Measurements from ENCODE around the gene MRPL48. TPM values are rescaled to one million over a fixed set of nuclear protein-coding genes. Genes with fewer than 3 reads are reported as not detected.

MRPL48 gene
- total and polyA plus RNA-seq, 12 donors: 25.1 to 44.4 (median 32.7) TPM

- ATAC-seq (no peak), DNase-seq (no peak)
- Histone ChIP-seq H3K27me3 (no peaks in the 10 kb centered on the region), H3K36me3 (peaks cover 0 to 7% (median 0%) of the 10 kb centered on the region in 9 donors), H3K4me3 (peak overlapping the region in 6 of 10 donors; percentile 6 to 99 (median 97)), H3K9me3 (no peaks in the 10 kb centered on the region), H3K27ac (no peak overlapping the region), H3K4me1 (peaks cover 3 to 50% (median 31%) of the 10 kb centered on the region in 9 donors)
- TF ChIP-seq CTCF (IDR thresholded peaks at IDR 0.05): no peak
- intact Hi-C loops (cut with DNase I): no loop called here
- WGBS, 2 donors: 60 to 71% methylated on average over 1 of the region's 1 CpG
These were observed 29.2 kb upstream of the MRPL48 start for GRCh38 chr11:73758451-73758850.

DNA sequence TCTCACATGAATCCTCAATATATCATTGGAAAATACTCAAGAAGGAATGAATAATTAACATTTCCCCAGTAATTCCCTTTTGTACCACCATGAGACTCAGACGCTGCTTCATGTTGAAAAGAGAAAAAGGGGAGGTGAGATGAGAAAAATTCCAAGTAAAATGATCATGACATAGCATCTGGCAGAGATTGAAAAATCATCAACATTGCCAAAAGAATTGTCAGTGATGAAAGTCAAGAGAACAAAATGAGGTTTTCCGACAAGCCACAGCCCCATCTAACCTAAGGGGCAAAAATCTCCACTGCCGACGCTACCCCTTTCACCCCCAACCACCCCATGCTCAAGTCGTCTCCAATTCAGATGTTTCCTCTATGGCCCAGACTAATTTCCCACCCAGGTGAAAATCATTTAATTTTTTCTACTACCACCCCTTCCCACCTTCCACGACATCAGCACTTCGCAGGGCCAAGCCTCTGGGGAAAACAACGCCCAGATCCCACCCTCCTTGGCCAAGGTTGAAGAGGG, 28.0 kb upstream of the MRPL48 start:
- ATAC-seq (no peak), DNase-seq (no peak)
- Histone ChIP-seq H3K27ac (peak overlapping the region; percentile 95 to 99 (median 98)), H3K4me3 (peak overlapping the region; percentile 87 to 99 (median 97)), H3K9me3 (no peaks in the 10 kb centered on the region), H3K27me3 (no peaks in the 10 kb centered on the region), H3K4me1 (peaks cover 3 to 40% (median 31%) of the 10 kb centered on the region in 9 donors), H3K36me3 (peaks cover 0 to 2% (median 0%) of the 10 kb centered on the region in 9 donors)
- TF ChIP-seq CTCF (IDR thresholded peaks at IDR 0.05): peak in 2 of 9 donors; percentile 6 to 10
- WGBS, 2 donors: 0 to 1% methylated on average over 8 of the region's 8 CpGs
- intact Hi-C loops (cut with DNase I): loop anchor here in 2 of 10 donors (2.0 kb wide), 1 partner anchor 19 kb away; no protein-coding TSS in a partner anchor

- peak overlapping the region; percentile 95 to 99 (median 98) for H3K27ac ChIP-seq
- intact Hi-C loops (cut with DNase I): loop anchor here in 2 of 10 donors (2.0 kb wide), 1 partner anchor 19 kb away; no protein-coding TSS in a partner anchor
- ATAC-seq (peak; percentile 3 to 48 (median 16)), DNase-seq (peak; percentile 42 to 56)
- no peak for TF ChIP-seq CTCF (IDR thresholded peaks at IDR 0.05)
- no peaks in the 10 kb centered on the region for H3K27me3 ChIP-seq
- peak overlapping the region; percentile 87 to 99 (median 97) for H3K4me3 ChIP-seq
- WGBS, 2 donors: 0 to 1% methylated on average over 44 of the region's 44 CpGs
- no peaks in the 10 kb centered on the region for H3K9me3 ChIP-seq
- no peaks in the 10 kb centered on the region for H3K36me3 ChIP-seq
- peaks cover 3 to 40% (median 31%) of the 10 kb centered on the region in 9 donors for H3K4me1 ChIP-seq
These were observed 27.5 kb upstream of the MRPL48 start for GRCh38 chr11:73760135-73760678.

DNA sequence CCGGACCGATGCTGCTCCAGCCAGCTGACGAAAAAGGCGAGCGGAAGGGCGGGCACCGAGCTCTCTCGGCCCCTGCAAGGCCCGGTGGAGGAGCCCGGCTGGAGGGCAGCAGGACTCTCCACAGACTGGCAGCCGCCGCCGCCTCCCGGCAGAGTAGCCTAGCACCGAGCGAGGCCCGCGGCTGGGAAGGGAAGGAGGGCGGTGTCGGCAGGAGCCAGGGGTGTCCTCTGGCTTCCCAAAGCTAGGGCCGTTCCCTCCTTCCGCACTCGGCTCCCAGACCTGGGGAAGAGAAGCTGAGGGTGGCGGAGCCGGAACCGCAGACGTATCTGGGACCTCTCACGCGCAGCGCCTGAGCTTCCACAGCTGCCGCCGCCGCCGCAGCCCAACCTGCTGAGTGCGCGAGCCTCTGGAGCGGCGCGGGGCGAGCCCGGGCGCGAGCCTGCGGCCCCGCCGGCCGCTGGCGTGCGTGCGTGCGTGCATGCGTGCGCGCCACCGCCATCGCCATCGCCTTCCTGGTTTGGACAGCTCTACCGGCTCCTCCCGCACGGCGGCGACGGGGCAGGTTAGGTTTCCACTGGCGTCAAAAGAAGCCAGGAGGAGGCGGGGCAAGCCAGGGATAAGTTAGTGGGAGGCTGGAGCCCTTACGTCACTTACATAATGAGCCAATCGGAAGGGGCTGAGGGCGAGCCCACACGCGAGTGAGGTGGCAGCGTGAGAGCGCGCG, 26.8 kb upstream of the MRPL48 start, which contains the start of gene RAB6A:
TSS of gene RAB6A (minus strand) at position 396 of the 724 bp plus-strand sequence. CDS start 439 bp downstream, outside the sequence.
- H3K27me3 ChIP-seq: no peaks in the 10 kb centered on the region
- WGBS, 2 donors: 0% methylated on average over 68 to 74 of the region's 74 CpGs
- DNase-seq (peak; percentile 100), ATAC-seq (peak; percentile 95 to 98 (median 97))
- H3K27ac ChIP-seq: peak within 1 kb of the TSS; percentile 95 to 99 (median 98)
- H3K36me3 ChIP-seq: no peaks in the 10 kb centered on the region
- TF ChIP-seq CTCF (IDR thresholded peaks at IDR 0.05): peak in 8 of 9 donors; percentile 9 to 56 (median 41)
- H3K9me3 ChIP-seq: no peaks in the 10 kb centered on the region
- intact Hi-C loops (cut with DNase I): loop anchor here in 7 of 10 donors (1.0 to 2.0 kb wide), 2 partner anchors 18 kb away; no protein-coding TSS in a partner anchor
- H3K4me1 ChIP-seq: peaks cover 3 to 40% (median 31%) of the 10 kb centered on the region in 9 donors
- H3K4me3 ChIP-seq: peak within 1 kb of the TSS; percentile 87 to 99 (median 97)
